Mesodermal cell (in vitro differentiated cells): ENCODE results near the gene DSC3.

Source experiments
- H3K27ac ChIP-seq: 2 replicates; pipeline ENCODE4 v1.7.0; 2013; ENCODE audit warnings: mild to moderate bottlenecking, low read depth, low read length, moderate library complexity; ENCODE audit not compliant: severe bottlenecking
- H3K36me3 ChIP-seq: 2 replicates; pipeline ENCODE4 v1.7.1; 2013; ENCODE audit warnings: mild to moderate bottlenecking, low read length, moderate library complexity; ENCODE audit not compliant: control insufficient read depth, insufficient read depth
- H3K4me1 ChIP-seq: one replicate; pipeline ENCODE4 v1.7.1; 2013; ENCODE audit warnings: mild to moderate bottlenecking, low read length; ENCODE audit not compliant: insufficient read depth, control insufficient read depth, poor library complexity, severe bottlenecking
- H3K4me3 ChIP-seq: 2 replicates; pipeline ENCODE4 v1.7.0; 2013; ENCODE audit warnings: low read length, control low read depth, mild to moderate bottlenecking; ENCODE audit not compliant: insufficient read depth, poor library complexity, severe bottlenecking; ENCODE audit errors: extremely low read depth
- H3K9me3 ChIP-seq: 2 replicates; pipeline ENCODE4 v1.7.1; 2013; ENCODE audit warnings: mild to moderate bottlenecking, low read length, moderate library complexity; ENCODE audit not compliant: control insufficient read depth
- WGBS, 2 experiments: methylation state at CpG; one replicate each; pipeline ENCODE4 v1.1.5; 2013; ENCODE audit warnings: missing lambda C conversion rate in 2 of 2; ENCODE audit not compliant: insufficient coverage in 2 of 2; 5-methylcytosine and 5-hydroxymethylcytosine counted together

The DSC3 gene

DNA sequence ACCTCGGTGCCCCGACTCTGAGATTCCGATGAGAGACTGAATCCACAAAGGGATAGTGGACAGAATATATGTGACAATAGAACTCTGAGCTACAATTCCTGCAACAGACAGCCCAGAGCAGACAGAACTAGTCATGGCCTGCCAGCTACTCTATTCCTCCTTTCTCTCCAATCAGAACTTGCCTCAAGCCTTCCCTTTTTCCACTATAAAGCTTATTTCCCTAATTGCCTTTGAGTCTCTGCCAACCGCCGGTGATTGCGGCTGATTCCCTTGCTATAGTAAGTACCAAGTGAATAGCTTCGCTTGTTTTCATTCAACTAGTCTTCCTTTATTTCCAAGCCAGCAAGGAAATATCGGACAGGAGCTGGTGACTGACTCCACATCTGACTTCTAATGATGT is 96.8 kb downstream of the DSC3 start:
- no peaks in the 10 kb centered on the region for H3K36me3 ChIP-seq
- H3K9me3 ChIP-seq: peaks cover 4% of the 10 kb centered on the region
- no peaks in the 10 kb centered on the region for H3K4me1 ChIP-seq
- no peak overlapping the region for H3K27ac ChIP-seq
- H3K4me3 ChIP-seq: no peak overlapping the region
- WGBS, 2 experiments: 91 to 94% methylated on average over 4 to 5 of the region's 8 CpGs

DNA sequence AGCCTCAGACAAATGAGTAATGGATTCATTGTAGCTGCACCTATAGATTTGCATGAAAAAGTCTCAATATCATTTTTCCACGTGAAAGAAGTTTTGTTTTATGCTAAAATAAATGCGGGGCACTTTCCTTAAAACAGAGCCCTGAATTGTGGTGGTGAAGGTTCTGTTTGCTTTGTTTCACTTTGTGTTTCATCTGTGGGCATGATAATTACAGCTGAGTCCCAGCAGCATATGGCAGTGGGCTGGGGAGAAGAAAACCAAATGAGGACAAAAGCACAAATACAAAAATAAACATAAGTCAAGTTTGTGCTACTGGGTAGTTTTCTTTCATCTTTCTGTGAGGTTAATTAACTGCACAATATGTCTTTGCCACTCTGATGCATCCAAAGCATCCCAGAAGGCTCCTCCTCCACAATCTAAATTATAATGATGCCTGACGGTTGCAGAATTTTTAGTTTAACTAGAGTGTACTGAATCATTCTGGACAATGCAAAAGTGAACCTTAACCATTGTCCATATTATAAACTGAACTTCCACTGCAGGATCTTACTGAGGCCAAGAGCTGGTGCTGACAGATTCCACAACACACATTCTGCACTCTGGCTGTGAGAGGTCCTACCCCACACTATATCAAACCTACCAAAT is 97.6 kb downstream of the DSC3 start:
- no peaks in the 10 kb centered on the region for H3K36me3 ChIP-seq
- 93% methylated on average over 2 of the region's 3 CpGs; no CpG with 5 or more reads in 1 of the 2 experiments for WGBS, 2 experiments
- peaks cover 4% of the 10 kb centered on the region for H3K9me3 ChIP-seq
- H3K4me3 ChIP-seq: no peak overlapping the region
- H3K4me1 ChIP-seq: no peaks in the 10 kb centered on the region
- no peak overlapping the region for H3K27ac ChIP-seq

DNA sequence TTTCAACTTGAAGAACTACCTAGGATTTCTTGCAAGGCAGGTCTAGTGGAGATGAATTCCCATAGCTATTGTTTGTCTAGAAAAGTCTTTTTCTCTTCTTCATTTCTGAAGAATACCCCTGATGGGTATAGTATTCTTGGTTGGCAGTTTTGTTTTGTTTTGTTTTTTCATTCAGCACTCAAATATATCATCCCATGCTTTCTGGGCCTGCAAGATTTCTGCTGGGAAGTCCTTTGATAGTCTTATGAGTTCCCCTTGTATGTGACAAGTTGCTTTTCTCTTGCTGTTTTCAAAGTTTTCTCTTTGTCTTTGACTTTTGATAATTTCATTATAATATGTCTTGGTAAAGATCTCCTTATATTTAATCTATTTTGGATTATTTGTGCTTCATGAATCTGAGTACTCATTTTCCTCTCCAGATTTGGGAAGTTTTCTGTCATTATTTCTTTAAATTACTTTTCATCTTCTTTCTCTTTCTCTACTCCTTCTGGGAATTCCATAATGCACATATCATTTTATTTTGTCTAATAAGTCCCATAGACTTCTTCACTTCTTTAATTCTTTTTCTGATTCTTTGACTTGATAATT is 101.5 kb downstream of the DSC3 start:
- Histone ChIP-seq H3K27ac (no peak overlapping the region), H3K4me1 (no peaks in the 10 kb centered on the region), H3K9me3 (peaks cover 4% of the 10 kb centered on the region), H3K4me3 (no peak overlapping the region), H3K36me3 (no peaks in the 10 kb centered on the region)
